Measurements from ENCODE around the gene TIMM44. TPM values are rescaled to one million over a fixed set of nuclear protein-coding genes. Genes with fewer than 3 reads are reported as not detected.
A peak's percentile ranks its signal among the peaks of the same experiment; 100 is the strongest.

The TIMM44 gene
- total RNA-seq, 1 donor from 2014 or later, result 97.6 TPM

DNA sequence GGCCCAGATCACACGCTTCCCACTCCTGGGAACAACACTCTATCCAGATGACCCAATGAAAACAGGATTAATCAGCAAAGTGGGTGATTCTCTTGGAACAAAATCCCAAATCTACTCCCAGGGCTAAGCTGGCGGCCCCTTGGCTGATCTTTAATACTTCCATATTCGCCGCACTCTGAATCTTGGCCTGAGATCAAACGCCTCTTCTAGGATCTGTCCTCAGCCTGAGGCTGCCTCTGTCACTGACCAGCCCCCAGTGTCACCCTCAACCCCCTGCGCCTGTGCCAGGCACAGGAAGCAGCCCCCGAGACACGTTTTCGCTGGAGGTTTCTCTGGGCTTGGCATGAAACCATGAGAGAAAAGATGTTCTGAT is 15.1 kb downstream of the TIMM44 start:
- peaks cover 19% of the 10 kb centered on the region for H3K4me1 Mint-ChIP-seq
- no peak overlapping the region for H3K27ac Mint-ChIP-seq (ENCODE audit: unreplicated experiment)
- H3K9me3 Mint-ChIP-seq, result no peaks in the 10 kb centered on the region
- no peak for DNase-seq (ENCODE audit: low read depth, low spot score)
- H3K36me3 Mint-ChIP-seq (ENCODE audit: low read depth), result no peaks in the 10 kb centered on the region
- H3K4me3 Mint-ChIP-seq, result peak overlapping the region; percentile 73
- TF ChIP-seq, protein P1, sequence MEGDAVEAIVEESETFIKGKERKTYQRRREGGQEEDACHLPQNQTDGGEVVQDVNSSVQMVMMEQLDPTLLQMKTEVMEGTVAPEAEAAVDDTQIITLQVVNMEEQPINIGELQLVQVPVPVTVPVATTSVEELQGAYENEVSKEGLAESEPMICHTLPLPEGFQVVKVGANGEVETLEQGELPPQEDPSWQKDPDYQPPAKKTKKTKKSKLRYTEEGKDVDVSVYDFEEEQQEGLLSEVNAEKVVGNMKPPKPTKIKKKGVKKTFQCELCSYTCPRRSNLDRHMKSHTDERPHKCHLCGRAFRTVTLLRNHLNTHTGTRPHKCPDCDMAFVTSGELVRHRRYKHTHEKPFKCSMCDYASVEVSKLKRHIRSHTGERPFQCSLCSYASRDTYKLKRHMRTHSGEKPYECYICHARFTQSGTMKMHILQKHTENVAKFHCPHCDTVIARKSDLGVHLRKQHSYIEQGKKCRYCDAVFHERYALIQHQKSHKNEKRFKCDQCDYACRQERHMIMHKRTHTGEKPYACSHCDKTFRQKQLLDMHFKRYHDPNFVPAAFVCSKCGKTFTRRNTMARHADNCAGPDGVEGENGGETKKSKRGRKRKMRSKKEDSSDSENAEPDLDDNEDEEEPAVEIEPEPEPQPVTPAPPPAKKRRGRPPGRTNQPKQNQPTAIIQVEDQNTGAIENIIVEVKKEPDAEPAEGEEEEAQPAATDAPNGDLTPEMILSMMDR (conservative IDR thresholded peaks at IDR 0.05), result no peak
- H3K27me3 Mint-ChIP-seq (ENCODE audit: low read depth), result peaks cover 8% of the 10 kb centered on the region

DNA sequence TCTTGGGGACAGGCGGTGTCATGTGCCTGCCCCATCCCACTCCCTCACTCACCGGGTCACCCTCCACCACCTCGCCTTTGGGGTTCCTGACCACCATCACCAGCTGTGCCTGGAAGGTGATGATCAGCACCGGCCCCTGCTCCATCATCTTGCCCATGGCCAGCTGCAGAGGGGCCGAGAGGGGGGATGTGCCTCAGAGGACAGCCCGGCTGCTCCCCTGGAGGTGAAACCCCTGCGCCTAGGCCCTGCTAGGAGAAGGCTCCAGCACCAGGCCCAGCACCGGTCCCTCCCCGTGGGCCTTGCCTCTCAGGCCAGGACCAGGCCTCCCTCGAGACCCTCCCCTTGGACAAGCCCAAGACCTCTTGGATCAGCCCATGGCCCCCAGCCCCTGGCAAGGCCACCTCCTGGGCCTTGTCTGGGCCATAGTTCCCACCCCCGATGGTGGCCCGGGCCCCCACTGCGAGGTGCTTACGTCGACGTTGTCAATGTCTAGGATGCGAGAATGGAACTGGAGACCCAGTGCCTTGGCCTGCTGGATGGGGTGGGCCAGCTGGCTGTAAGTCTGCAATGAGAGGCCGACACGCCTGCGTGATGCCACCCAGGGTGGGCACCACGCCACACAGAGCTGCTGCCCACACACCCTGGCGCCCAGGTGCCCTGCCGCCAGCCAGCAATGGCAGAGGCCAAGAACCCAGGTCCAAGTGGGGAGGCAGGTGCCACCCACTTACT is 15.7 kb downstream of the TIMM44 start:
- Mint-ChIP-seq H3K4me1 (peaks cover 19% of the 10 kb centered on the region), H3K9me3 (no peaks in the 10 kb centered on the region), H3K27ac (ENCODE audit: unreplicated experiment) (no peak overlapping the region), H3K27me3 (ENCODE audit: low read depth) (peaks cover 8% of the 10 kb centered on the region), H3K4me3 (peak overlapping the region; percentile 73), H3K36me3 (ENCODE audit: low read depth) (no peaks in the 10 kb centered on the region)
- no peak for DNase-seq (ENCODE audit: low read depth, low spot score)
- TF ChIP-seq, protein P1 (conservative IDR thresholded peaks at IDR 0.05), result no peak

DNA sequence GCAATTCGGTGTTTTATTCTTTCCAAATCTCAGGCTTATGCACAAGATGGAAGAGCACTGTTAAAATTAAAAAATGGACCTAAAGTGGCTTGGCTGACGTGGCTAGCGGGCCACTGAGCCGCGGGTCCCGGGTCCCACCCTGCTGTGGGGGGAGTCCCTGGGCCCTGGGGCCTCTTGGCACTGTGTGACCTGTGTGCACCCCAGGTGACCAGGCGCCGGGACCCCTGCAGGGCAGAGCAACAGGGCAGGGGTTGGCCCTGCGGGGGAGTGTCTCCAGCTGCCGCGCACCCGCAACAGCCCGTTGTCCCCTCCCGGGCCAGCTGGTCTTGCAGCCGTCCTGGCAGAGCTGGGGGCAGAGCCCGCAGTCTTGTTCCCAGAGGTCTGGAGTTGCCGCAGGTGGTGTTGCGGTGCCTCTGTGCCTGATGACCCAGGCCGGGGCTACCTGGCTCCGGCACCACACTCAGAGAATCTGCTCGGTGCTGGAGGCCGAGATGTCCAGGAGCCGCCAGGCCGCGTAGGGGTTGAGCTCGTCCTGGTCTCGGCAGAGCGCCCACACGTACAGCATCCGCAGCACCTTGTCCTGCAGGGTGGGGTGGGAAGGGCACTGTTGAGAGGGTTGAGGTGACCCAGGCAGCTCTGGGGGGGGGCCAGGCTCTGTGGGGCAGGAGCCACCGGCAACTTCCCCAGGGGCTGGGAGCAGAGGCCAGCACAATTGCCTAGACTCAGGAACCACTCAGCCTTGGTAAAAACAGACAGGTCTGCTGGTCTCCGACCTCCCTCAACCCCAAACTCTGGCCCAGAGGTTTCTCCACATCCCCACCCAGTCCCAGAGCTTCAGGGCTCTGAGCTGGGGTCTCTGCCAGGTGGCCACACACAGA is 16.5 kb downstream of the TIMM44 start:
- peak overlapping the region; percentile 93 for H3K4me3 Mint-ChIP-seq
- peak overlapping the region; percentile 43 for H3K27ac Mint-ChIP-seq (ENCODE audit: unreplicated experiment)
- no peaks in the 10 kb centered on the region for H3K36me3 Mint-ChIP-seq (ENCODE audit: low read depth)
- no peaks in the 10 kb centered on the region for H3K9me3 Mint-ChIP-seq
- peaks cover 19% of the 10 kb centered on the region for H3K4me1 Mint-ChIP-seq
- DNase-seq (ENCODE audit: low read depth, low spot score), result no peak
- TF ChIP-seq, protein P1 (conservative IDR thresholded peaks at IDR 0.05), result no peak
- H3K27me3 Mint-ChIP-seq (ENCODE audit: low read depth), result peaks cover 8% of the 10 kb centered on the region

DNA sequence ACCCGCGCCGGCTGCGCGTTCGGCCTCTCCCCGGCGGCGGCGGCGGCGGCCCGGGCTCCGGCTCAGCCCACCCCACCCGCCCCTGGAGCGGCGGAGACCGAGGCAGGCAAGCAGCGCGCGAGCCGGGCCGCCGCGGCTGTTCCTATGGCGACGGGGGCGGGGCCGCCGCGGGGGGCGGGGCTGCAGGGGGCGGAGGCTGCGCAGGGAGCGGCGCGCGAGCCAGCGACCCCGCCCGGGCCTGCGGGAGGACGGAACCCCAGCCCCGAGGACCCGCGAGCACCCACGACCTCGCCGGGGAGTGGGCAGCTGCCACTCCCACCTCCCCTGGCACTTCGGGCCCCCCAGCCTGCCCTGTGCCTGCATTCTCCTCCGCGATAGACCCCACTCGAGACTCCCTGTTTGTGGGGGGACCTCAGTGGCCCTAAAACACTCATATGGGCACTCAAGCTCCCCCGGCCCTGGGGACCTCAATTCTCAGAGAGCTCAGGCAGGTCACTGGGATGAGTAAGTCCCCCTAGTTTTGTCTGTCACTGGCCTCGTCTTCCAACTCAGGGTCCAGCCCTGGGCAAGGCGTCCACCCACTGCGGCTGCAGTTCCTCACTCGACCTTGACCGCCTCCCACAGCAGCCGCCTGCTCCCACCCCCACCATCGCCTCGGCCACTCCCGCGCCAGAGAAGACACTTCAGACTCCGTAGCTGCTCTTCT is 17.3 kb downstream of the TIMM44 start, which contains the start of gene CTXN1:
Gene CTXN1 (minus strand): TSS at position 115 of the 706 bp plus-strand sequence. CDS start 597 bp downstream, outside the sequence.
- peaks cover 8% of the 10 kb centered on the region for H3K27me3 Mint-ChIP-seq (ENCODE audit: low read depth)
- H3K9me3 Mint-ChIP-seq, result no peaks in the 10 kb centered on the region
- peak within 1 kb of the TSS; percentile 98 for H3K27ac Mint-ChIP-seq (ENCODE audit: unreplicated experiment)
- TF ChIP-seq, protein P1 (conservative IDR thresholded peaks at IDR 0.05), result peak; percentile 42
- peaks cover 19% of the 10 kb centered on the region for H3K4me1 Mint-ChIP-seq
- peak; percentile 78 for DNase-seq (ENCODE audit: low read depth, low spot score)
- H3K4me3 Mint-ChIP-seq, result peak within 1 kb of the TSS; percentile 96
- H3K36me3 Mint-ChIP-seq (ENCODE audit: low read depth), result no peaks in the 10 kb centered on the region

DNA sequence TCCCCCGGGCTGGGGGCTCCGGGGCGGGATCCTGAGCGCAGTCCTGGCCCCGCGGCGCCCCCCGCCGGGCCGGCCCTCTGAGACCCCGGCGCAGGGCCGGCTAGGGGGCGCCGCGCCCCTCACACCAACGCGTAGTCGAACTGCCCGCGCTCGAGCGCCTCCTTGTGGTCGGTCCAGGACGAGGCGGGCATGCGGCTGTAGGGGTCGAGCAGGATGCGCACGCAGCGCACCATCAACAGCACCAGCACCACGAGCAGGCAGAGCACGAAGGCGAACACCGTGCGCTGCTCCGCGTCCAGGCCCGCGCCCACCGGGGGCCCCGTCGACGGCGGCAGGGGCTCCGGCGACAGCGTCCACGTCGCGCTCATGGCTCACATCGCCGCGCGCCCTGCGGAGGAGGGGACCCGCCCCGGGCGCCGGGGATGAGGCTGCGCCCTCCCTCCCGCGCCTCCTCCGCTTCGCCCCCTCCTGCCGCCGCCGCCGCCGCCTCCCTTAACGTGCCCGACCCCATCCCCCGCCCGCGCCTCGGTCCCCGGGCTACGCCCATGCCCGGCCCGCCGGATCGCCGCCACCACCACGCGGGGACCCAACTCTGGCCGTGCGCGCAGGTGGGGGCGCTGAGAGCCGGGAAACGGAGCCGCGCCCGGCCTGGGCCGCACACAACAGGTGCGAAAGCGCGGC is 18.2 kb downstream of the TIMM44 start:
- peaks cover 12% of the 10 kb centered on the region for H3K27me3 Mint-ChIP-seq (ENCODE audit: low read depth)
- TF ChIP-seq, protein P1 (conservative IDR thresholded peaks at IDR 0.05), result peak; percentile 97
- no peaks in the 10 kb centered on the region for H3K9me3 Mint-ChIP-seq
- peak; percentile 98 for DNase-seq (ENCODE audit: low read depth, low spot score)
- peaks cover 24% of the 10 kb centered on the region for H3K4me1 Mint-ChIP-seq
- peak overlapping the region; percentile 96 for H3K4me3 Mint-ChIP-seq
- H3K27ac Mint-ChIP-seq (ENCODE audit: unreplicated experiment), result peak overlapping the region; percentile 98
- H3K36me3 Mint-ChIP-seq (ENCODE audit: low read depth), result no peaks in the 10 kb centered on the region

Data from neural crest cell (in vitro differentiated cells).